Stimulated activated CD8-positive, alpha-beta memory T cell treated with anti-CD3 and anti-CD28 coated beads, Interleukin-15, amount 100 ng/mL, for 4 hours (primary cell): ENCODE data around the gene KRT15.

Source experiments
- DNase-seq, 2 donors: peaks; one replicate each; pipeline ENCODE4 v3.0.0-alpha.2; 2020; ENCODE audit warnings: low read depth in 2 of 2

Gene KRT15

GRCh38 chr17:41527063-41528023, 8.7 kb upstream of the KRT15 start:
- no peak for DNase-seq

GRCh38 chr17:41524261-41524660, 5.6 kb upstream of the KRT15 start:
- no peak for DNase-seq

GRCh38 chr17:41523787-41524186, 5.1 kb upstream of the KRT15 start:
- no peak for DNase-seq

- DNase-seq = no peak
These were observed 4.5 kb upstream of the KRT15 start for GRCh38 chr17:41523225-41523593.

- no peak for DNase-seq
These were observed 3.9 kb upstream of the KRT15 start for GRCh38 chr17:41522301-41523224.

DNA sequence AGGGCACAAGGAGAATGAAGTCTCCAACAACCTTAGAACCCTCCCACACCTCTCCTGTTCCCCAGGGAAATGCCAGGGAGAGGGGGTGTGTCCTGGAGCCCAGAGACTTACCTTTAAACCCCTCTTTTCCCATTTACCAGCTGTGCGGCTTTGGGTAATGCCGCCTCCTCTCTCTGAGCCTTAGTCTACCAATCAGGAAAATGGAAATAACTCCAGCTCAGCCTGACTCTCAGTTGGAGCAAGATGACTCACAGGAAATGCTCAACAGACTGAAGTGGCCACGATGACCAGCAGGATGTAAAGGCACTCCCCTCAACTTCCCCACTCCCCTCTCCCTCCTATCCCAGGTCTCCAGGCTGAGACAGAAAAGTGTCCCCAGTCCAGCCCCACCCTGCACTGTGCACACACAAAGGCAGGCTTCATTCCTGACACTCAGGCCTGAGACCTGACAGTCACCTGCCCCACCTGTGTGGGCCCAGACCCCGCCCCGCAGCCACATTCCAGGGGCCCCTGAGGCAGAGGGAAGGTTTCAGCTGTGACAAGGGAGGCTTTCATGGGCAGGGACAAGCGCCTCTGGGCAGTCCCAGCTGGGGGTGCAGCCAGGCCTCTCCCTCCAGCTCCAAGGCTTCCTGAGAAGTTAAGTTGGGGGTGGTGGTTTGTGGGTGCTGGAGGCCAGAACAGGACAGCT, 3.0 kb upstream of the KRT15 start:
- no peak for DNase-seq

- no peak for DNase-seq
These were observed 2.3 kb upstream of the KRT15 start for GRCh38 chr17:41520821-41521521.

DNA sequence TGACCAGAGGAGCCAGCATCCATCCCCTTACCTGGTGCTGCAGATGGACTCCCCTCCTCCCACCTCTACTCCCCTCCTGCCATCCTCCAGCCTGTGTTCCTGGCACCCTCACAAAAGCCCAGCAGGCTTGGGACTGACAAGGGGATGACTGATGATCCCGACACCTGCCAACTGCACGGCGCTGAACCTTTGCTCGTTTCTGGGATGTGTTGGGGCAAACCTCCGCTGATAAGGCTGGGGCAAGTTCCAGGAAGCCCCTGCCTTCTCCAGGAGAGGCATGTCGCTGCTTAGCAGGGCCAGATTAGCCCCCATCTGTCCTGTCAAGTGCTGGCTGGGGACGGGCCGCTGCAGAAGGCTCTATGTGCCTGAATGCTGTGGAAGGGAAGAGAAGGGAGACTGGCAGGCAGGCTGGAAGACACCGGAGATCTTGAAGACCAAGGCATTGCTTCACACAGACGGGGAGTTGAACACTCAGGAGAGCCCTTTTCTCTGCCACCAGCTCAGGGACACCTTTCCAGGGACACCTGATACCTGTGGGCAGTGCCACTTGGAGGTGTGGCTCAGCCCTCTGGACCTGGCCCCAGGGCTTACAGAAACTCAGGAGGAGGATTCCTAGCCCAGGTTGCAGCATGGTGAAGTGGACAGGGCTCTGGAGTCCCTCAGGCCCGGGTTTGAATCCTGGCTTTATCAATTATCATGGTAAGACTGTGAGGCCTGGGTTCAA, 973 bp upstream of the KRT15 start:
- DNase-seq = no peak

DNA sequence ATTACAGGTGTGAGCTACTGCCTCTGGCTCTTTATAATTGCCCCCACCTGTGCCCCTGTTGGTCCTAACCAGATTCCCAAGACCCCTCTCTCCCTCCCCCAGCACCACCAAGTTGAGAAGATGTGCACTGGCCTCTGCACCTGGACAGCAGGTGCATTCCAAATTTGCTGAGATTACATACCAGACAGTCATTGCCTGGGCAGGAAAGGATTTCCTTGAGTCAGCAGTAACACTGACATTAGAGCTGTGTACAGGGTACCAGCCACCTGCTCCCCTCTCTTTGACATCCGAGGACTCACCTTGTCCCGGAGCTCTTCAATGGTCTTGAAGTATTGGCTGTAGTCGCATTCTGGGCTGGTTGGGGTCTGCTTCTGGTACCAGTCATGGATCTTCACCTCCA, 659 bp downstream of the KRT15 start:
- no peak for DNase-seq

DNA sequence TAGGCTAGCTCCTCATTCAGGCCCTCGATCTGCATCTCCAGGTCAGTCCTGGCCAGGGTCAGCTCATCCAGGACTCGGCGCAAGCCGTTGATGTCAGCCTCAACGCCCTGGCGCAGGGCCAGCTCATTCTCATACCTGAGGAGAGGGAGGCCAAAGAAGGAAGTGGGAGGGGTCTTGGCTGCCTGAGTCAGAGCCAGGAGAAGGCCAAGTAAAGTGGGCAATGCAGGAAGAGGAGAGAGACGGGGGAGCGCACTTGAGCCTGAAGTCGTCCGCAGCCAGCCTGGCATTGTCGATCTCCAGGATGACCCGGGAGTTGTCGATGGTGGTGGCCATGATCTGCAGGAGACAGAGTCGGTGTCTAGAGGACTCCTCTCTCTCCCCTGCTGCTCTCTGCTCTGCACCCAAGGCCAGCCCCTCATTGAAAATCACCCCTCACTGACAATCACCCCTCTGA, 1.8 kb downstream of the KRT15 start:
- no peak for DNase-seq

GRCh38 chr17:41516147-41516829, 2.4 kb downstream of the KRT15 start:
- no peak for DNase-seq

GRCh38 chr17:41513168-41513547, 5.5 kb downstream of the KRT15 start:
- DNase-seq = no peak

- no peak for DNase-seq
These were observed 6.0 kb downstream of the KRT15 start for GRCh38 chr17:41512546-41513167.

DNA sequence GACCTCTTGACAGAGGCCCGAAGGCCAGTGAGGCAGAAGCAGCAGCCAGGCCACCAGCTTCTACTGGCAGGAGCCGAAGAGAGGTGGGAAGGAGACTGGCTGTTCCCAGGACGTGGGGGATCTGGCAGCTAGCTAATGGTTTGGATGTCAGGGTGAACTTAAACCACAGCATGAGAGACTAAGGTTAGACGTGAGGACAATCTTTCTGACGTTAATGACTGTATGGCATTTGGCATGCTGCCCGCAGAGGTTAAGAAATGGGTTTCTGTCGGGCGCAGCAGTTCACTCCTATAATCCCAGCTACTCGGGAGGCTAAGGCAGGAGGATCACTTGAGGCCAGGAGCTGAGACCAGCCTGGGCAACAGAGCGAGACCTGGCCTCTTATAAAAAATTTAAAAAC, 7.0 kb downstream of the KRT15 start:
- no peak for DNase-seq

DNA sequence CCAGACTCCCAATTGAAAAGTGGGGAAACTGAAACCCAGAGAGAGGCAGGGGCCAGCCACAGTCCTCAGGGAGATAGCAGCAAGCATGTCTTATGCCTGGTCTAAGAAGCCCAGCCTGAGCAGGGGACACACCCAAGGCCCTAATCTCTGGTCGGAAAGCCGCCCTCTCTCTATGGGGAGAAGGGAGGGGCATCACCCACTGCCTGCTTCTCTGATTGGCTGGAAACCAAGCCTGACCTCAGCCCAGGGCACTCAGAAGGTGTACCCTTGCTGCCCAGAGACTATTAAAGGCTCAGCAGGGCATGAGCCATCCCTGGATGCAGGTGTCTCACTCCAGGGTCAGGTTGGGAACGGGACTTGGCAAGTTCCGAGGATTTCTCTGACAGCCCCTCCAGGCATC, 7.6 kb downstream of the KRT15 start:
- DNase-seq = no peak

- no peak for DNase-seq
These were observed 8.2 kb downstream of the KRT15 start for GRCh38 chr17:41510251-41511065.

DNA sequence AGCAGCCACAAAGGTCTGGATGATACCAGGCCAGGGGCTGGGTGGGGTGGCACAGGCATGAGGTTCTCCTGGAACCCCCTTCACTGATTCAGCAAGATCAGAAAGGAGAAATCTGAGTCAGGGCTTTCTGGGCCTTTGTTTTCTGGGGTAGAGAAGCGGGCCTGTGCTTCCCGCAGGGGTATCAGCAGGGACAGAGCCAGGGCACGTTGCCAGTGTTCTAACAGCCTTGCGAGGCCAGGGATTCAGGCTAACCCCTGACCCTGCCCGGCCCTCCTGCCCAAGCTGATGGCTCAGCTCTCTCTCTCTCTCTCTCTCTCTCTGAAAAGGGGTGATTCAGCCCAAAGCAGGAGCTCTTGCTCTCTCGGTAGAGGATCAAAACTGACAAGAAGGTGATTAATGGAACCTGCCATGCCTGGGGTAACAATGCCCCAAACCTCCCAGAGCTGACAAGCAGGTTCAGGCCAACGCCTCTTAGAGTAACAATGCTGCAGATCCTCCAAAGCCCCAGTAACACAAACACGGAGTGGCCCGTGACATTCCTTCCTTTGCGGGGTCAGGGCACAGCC, 11.3 kb downstream of the KRT15 start:
- no peak for DNase-seq
